ENCODE results near the gene NFATC3.
"Not testable (repeated sequence)": the region's sequence is repeated elsewhere in the genome, so short reads cannot be mapped to it uniquely, and the experiment has no call there.

NFATC3 gene

GRCh38 chr16:68146585-68146984 lies 61.4 kb downstream of the NFATC3 start:
- H3K27ac Mint-ChIP-seq = peak overlapping the region in 1 of 3 experiments; percentile 18
- H3K27me3 Mint-ChIP-seq (ENCODE audit: low read depth) = no peaks in the 10 kb centered on the region

GRCh38 chr16:68147444-68147843 lies 62.3 kb downstream of the NFATC3 start:
- Mint-ChIP-seq H3K4me1 (peaks cover 5% of the 10 kb centered on the region), H3K27ac (no peak overlapping the region), H3K4me3 (no peak overlapping the region), H3K36me3 (ENCODE audit: low read depth) (peaks cover 10% of the 10 kb centered on the region), H3K27me3 (ENCODE audit: low read depth) (no peaks in the 10 kb centered on the region), H3K9me3 (no peaks in the 10 kb centered on the region)
- TF ChIP-seq CTCF (IDR thresholded peaks at IDR 0.05; ENCODE audit: unreplicated experiment in 3 of 3) = no peak

More at GRCh38 chr16:68146585-68146984, 61.4 kb downstream of the NFATC3 start:
- H3K36me3 Mint-ChIP-seq (ENCODE audit: low read depth) = peaks cover 17% of the 10 kb centered on the region
- no peak overlapping the region for H3K4me3 Mint-ChIP-seq
- peaks cover 11% of the 10 kb centered on the region for H3K4me1 Mint-ChIP-seq
- H3K9me3 Mint-ChIP-seq = no peaks in the 10 kb centered on the region
- no peak for TF ChIP-seq CTCF (IDR thresholded peaks at IDR 0.05; ENCODE audit: unreplicated experiment in 3 of 3)

- Mint-ChIP-seq H3K4me1 (peaks cover 5% of the 10 kb centered on the region), H3K27ac (no peak overlapping the region), H3K9me3 (no peaks in the 10 kb centered on the region), H3K4me3 (no peak overlapping the region), H3K36me3 (ENCODE audit: low read depth) (peaks cover 8% of the 10 kb centered on the region), H3K27me3 (ENCODE audit: low read depth) (no peaks in the 10 kb centered on the region)
- TF ChIP-seq CTCF (IDR thresholded peaks at IDR 0.05; ENCODE audit: unreplicated experiment in 3 of 3) = no peak
Measured at GRCh38 chr16:68149596-68149995, 64.4 kb downstream of the NFATC3 start.

- Mint-ChIP-seq H3K4me3 (no peak overlapping the region), H3K36me3 (ENCODE audit: low read depth) (peaks cover 13% of the 10 kb centered on the region), H3K27ac (no peak overlapping the region), H3K9me3 (no peaks in the 10 kb centered on the region), H3K27me3 (ENCODE audit: low read depth) (no peaks in the 10 kb centered on the region), H3K4me1 (no peaks in the 10 kb centered on the region)
- no peak for TF ChIP-seq CTCF (IDR thresholded peaks at IDR 0.05; ENCODE audit: unreplicated experiment in 3 of 3)
Measured at GRCh38 chr16:68155425-68155824, 70.3 kb downstream of the NFATC3 start.

- Mint-ChIP-seq H3K27me3 (ENCODE audit: low read depth) (no peaks in the 10 kb centered on the region), H3K36me3 (ENCODE audit: low read depth) (peaks cover 50% of the 10 kb centered on the region), H3K4me1 (no peaks in the 10 kb centered on the region), H3K4me3 (no peak overlapping the region), H3K9me3 (peaks cover 7% of the 10 kb centered on the region), H3K27ac (no peak overlapping the region)
- TF ChIP-seq CTCF (IDR thresholded peaks at IDR 0.05; ENCODE audit: unreplicated experiment in 3 of 3) = no peak
Measured at GRCh38 chr16:68162413-68162812, 77.2 kb downstream of the NFATC3 start.

- not testable (repeated sequence) for H3K27ac Mint-ChIP-seq; H3K4me3 Mint-ChIP-seq; H3K4me1 Mint-ChIP-seq; H3K27me3 Mint-ChIP-seq (ENCODE audit: low read depth); H3K9me3 Mint-ChIP-seq
- peaks cover 47% of the 10 kb centered on the region for H3K36me3 Mint-ChIP-seq (ENCODE audit: low read depth)
Measured at GRCh38 chr16:68163275-68163674, 78.1 kb downstream of the NFATC3 start.
